Trophoblast cell (in vitro differentiated cells and primary cell): ENCODE results near the gene CLEC20A.

ENCODE experiments used
- DNase-seq, 2 donors: peaks; one replicate each; pipeline ENCODE4 v3.0.0-alpha.2; 2016
- H2AFZ ChIP-seq: 2 replicates; pipeline ENCODE4 v1.6.1; 2013; ENCODE audit warnings: low read length, moderate library complexity, mild to moderate bottlenecking; ENCODE audit not compliant: insufficient read depth, poor library complexity
- H2AK5ac ChIP-seq: 2 replicates; pipeline ENCODE4 v1.6.1; 2013; ENCODE audit warnings: mild to moderate bottlenecking, low read length
- H2BK120ac ChIP-seq: 2 replicates; pipeline ENCODE4 v1.6.1; 2013; ENCODE audit warnings: low read length, mild to moderate bottlenecking, moderate library complexity; ENCODE audit not compliant: insufficient read depth, poor library complexity
- H2BK12ac ChIP-seq: 2 replicates; pipeline ENCODE4 v1.6.1; 2013; ENCODE audit warnings: mild to moderate bottlenecking, low read length, moderate library complexity
- H2BK5ac ChIP-seq: 2 replicates; pipeline ENCODE4 v1.6.1; 2013; ENCODE audit warnings: low read length, low read depth, moderate library complexity, mild to moderate bottlenecking; ENCODE audit not compliant: poor library complexity
- H3K14ac ChIP-seq: 2 replicates; pipeline ENCODE4 v1.6.1; 2013; ENCODE audit warnings: mild to moderate bottlenecking, low read length
- H3K18ac ChIP-seq: 2 replicates; pipeline ENCODE4 v1.6.1; 2013; ENCODE audit warnings: mild to moderate bottlenecking, low read length
- H3K23ac ChIP-seq: 2 replicates; pipeline ENCODE4 v1.6.1; 2013; ENCODE audit warnings: low read length
- H3K27ac ChIP-seq: 2 replicates; pipeline ENCODE4 v1.5.1; 2013; ENCODE audit warnings: low read depth, mild to moderate bottlenecking, inconsistent platforms, low read length, moderate library complexity
- H3K27me3 ChIP-seq: 2 replicates; pipeline ENCODE4 v1.6.1; 2013; ENCODE audit warnings: inconsistent platforms, mild to moderate bottlenecking, low read length, moderate library complexity; ENCODE audit not compliant: insufficient read depth
- H3K36me3 ChIP-seq, 2 experiments: 1 replicate in 1 of 2; 2 replicates in 1 of 2; pipeline ENCODE4 v1.6.1; 2013; ENCODE audit warnings: low read length in 2 of 2, mild to moderate bottlenecking in 2 of 2, moderate library complexity in 1 of 2; ENCODE audit not compliant: insufficient read depth in 2 of 2, control insufficient read depth in 1 of 2
- H3K4ac ChIP-seq: 2 replicates; pipeline ENCODE4 v1.6.1; 2013; ENCODE audit warnings: low read depth, mild to moderate bottlenecking, low read length, moderate library complexity
- H3K4me1 ChIP-seq, 2 experiments: 1 replicate in 1 of 2; 2 replicates in 1 of 2; pipeline ENCODE4 v1.6.1; 2013; ENCODE audit warnings: low read length in 2 of 2, mild to moderate bottlenecking in 2 of 2, moderate library complexity in 1 of 2; ENCODE audit not compliant: insufficient read depth in 2 of 2, control insufficient read depth in 1 of 2
- H3K4me2 ChIP-seq: 2 replicates; pipeline ENCODE4 v1.6.1; 2013; ENCODE audit warnings: inconsistent platforms, mild to moderate bottlenecking, low read length, moderate library complexity
- H3K4me3 ChIP-seq: 2 replicates; pipeline ENCODE4 v1.5.1; 2013; ENCODE audit warnings: mild to moderate bottlenecking, low read depth, low read length, inconsistent platforms
- H3K79me1 ChIP-seq: one replicate; pipeline ENCODE4 v1.6.1; 2013; ENCODE audit warnings: low read length
- H3K79me2 ChIP-seq: 2 replicates; pipeline ENCODE4 v1.6.1; 2013; ENCODE audit warnings: low read length, mild to moderate bottlenecking; ENCODE audit not compliant: control insufficient read depth, insufficient read depth, poor library complexity
- H3K9ac ChIP-seq: 2 replicates; pipeline ENCODE4 v1.6.1; 2013; ENCODE audit warnings: mild to moderate bottlenecking, low read length
- H3K9me3 ChIP-seq: 2 replicates; pipeline ENCODE4 v1.6.1; 2013; ENCODE audit warnings: low read depth, mild to moderate bottlenecking, control low read depth, inconsistent platforms, low read length; ENCODE audit not compliant: insufficient read depth
- H4K12ac ChIP-seq: 2 replicates; pipeline ENCODE4 v1.6.1; 2013; ENCODE audit warnings: low read depth, mild to moderate bottlenecking, low read length, moderate library complexity
- H4K8ac ChIP-seq: 2 replicates; pipeline ENCODE4 v1.6.1; 2013; ENCODE audit warnings: low read depth, mild to moderate bottlenecking, low read length, moderate library complexity
- H4K91ac ChIP-seq: one replicate; pipeline ENCODE4 v1.6.1; 2013; ENCODE audit warnings: low read depth, mild to moderate bottlenecking, low read length, moderate library complexity
- WGBS: extraction: QIAGEN DNeasy Blood & Tissue Kit; methylation state at CpG from one replicate; pipeline ENCODE4 v1.1.7; 2013; ENCODE audit warnings: missing lambda C conversion rate; ENCODE audit not compliant: insufficient read length, insufficient coverage; ENCODE audit errors: extremely low coverage; 5-methylcytosine and 5-hydroxymethylcytosine counted together

Gene CLEC20A

GRCh38 chr1:178458203-178458602 is 38.6 kb downstream of the CLEC20A start:
- H3K79me2 ChIP-seq = no peaks in the 10 kb centered on the region
- H3K27ac ChIP-seq = no peak overlapping the region
- no peak overlapping the region for H4K12ac ChIP-seq
- H4K8ac ChIP-seq = no peak overlapping the region
- H3K4ac ChIP-seq = no peak overlapping the region
- H3K9ac ChIP-seq = no peak overlapping the region
- H3K9me3 ChIP-seq = no peaks in the 10 kb centered on the region
- H3K79me1 ChIP-seq = no peaks in the 10 kb centered on the region
- H2BK5ac ChIP-seq = no peak overlapping the region
- no peak overlapping the region for H3K23ac ChIP-seq
- no peaks in the 10 kb centered on the region for H3K27me3 ChIP-seq
- DNase-seq = no peak
- H2BK12ac ChIP-seq = no peak overlapping the region
- no peak overlapping the region for H4K91ac ChIP-seq
- H3K14ac ChIP-seq = no peak overlapping the region
- H3K4me1 ChIP-seq = no peaks in the 10 kb centered on the region
- H3K18ac ChIP-seq = no peak overlapping the region
- no peak overlapping the region for H3K4me3 ChIP-seq
- H3K4me2 ChIP-seq = no peak overlapping the region
- H2AFZ ChIP-seq = no peak overlapping the region
- H2BK120ac ChIP-seq = no peak overlapping the region
- no CpG with 5 or more reads among the region's 12 CpGs for WGBS
- peaks cover 11 to 17% of the 10 kb centered on the region in 2 experiments for H3K36me3 ChIP-seq
- no peak overlapping the region for H2AK5ac ChIP-seq

- no peak overlapping the region for H3K14ac ChIP-seq
- WGBS = no CpG with 5 or more reads among the region's 5 CpGs
- no peaks in the 10 kb centered on the region for H3K79me1 ChIP-seq
- no peaks in the 10 kb centered on the region for H3K4me1 ChIP-seq
- no peak overlapping the region for H3K18ac ChIP-seq
- H2AFZ ChIP-seq = no peak overlapping the region
- no peak overlapping the region for H4K12ac ChIP-seq
- no peak for DNase-seq
- no peak overlapping the region for H2AK5ac ChIP-seq
- H2BK12ac ChIP-seq = no peak overlapping the region
- H3K27me3 ChIP-seq = no peaks in the 10 kb centered on the region
- no peak overlapping the region for H4K8ac ChIP-seq
- no peak overlapping the region for H4K91ac ChIP-seq
- H3K4me3 ChIP-seq = no peak overlapping the region
- H2BK5ac ChIP-seq = no peak overlapping the region
- H3K9me3 ChIP-seq = no peaks in the 10 kb centered on the region
- no peaks in the 10 kb centered on the region for H3K79me2 ChIP-seq
- no peak overlapping the region for H3K4me2 ChIP-seq
- H3K36me3 ChIP-seq = peaks cover 11 to 17% of the 10 kb centered on the region in 2 experiments
- H3K27ac ChIP-seq = no peak overlapping the region
- H3K9ac ChIP-seq = no peak overlapping the region
- no peak overlapping the region for H2BK120ac ChIP-seq
- H3K4ac ChIP-seq = no peak overlapping the region
- H3K23ac ChIP-seq = no peak overlapping the region
Measured at GRCh38 chr1:178457651-178458050, 39.1 kb downstream of the CLEC20A start.

- Histone ChIP-seq H3K36me3 (peaks cover 11 to 22% of the 10 kb centered on the region in 2 experiments), H3K4me1 (no peaks in the 10 kb centered on the region), H2AK5ac (no peak overlapping the region), H2BK120ac (no peak overlapping the region), H2BK5ac (no peak overlapping the region), H4K91ac (no peak overlapping the region), H3K4ac (no peak overlapping the region), H3K4me3 (no peak overlapping the region), H2AFZ (no peak overlapping the region), H3K4me2 (no peak overlapping the region), H4K12ac (no peak overlapping the region), H2BK12ac (no peak overlapping the region), H4K8ac (no peak overlapping the region), H3K9me3 (no peaks in the 10 kb centered on the region), H3K9ac (no peak overlapping the region), H3K14ac (no peak overlapping the region), H3K23ac (no peak overlapping the region), H3K79me2 (no peaks in the 10 kb centered on the region), H3K27me3 (no peaks in the 10 kb centered on the region), H3K27ac (no peak overlapping the region), H3K18ac (no peak overlapping the region), H3K79me1 (no peaks in the 10 kb centered on the region)
- no peak for DNase-seq
- whole genome bisulfite sequencing = no CpG with 5 or more reads among the region's 13 CpGs
Measured at GRCh38 chr1:178456472-178456871, 40.3 kb downstream of the CLEC20A start.

- H2BK120ac ChIP-seq = no peak overlapping the region
- H4K91ac ChIP-seq = no peak overlapping the region
- no peaks in the 10 kb centered on the region for H3K4me1 ChIP-seq
- no peak overlapping the region for H3K4ac ChIP-seq
- no peaks in the 10 kb centered on the region for H3K79me2 ChIP-seq
- no peak overlapping the region for H2BK5ac ChIP-seq
- no peak for DNase-seq
- H2AFZ ChIP-seq = no peak overlapping the region
- no peaks in the 10 kb centered on the region for H3K79me1 ChIP-seq
- no peak overlapping the region for H3K23ac ChIP-seq
- no peak overlapping the region for H3K9ac ChIP-seq
- H3K4me2 ChIP-seq = no peak overlapping the region
- no peak overlapping the region for H2AK5ac ChIP-seq
- no peak overlapping the region for H4K8ac ChIP-seq
- H4K12ac ChIP-seq = no peak overlapping the region
- no peaks in the 10 kb centered on the region for H3K27me3 ChIP-seq
- H3K27ac ChIP-seq = no peak overlapping the region
- H3K18ac ChIP-seq = no peak overlapping the region
- H3K4me3 ChIP-seq = no peak overlapping the region
- H3K14ac ChIP-seq = no peak overlapping the region
- H2BK12ac ChIP-seq = no peak overlapping the region
- no peaks in the 10 kb centered on the region for H3K9me3 ChIP-seq
- peaks cover 6 to 11% of the 10 kb centered on the region in 2 experiments for H3K36me3 ChIP-seq
- no CpG with 5 or more reads among the region's 3 CpGs for WGBS
Measured at GRCh38 chr1:178452013-178452412, 44.8 kb downstream of the CLEC20A start.
